Gastroesophageal sphincter (tissue), 4 donors: ENCODE results near the gene DHX8. TPM values are rescaled to one million over a fixed set of nuclear protein-coding genes. Genes with fewer than 3 reads are reported as not detected.

ENCODE experiments used
- ATAC-seq: fragments of 150-250 bp; one replicate; pipeline ENCODE4 v1.9.1; 2016; ENCODE audit warnings: mild to moderate bottlenecking, moderate library complexity
- H3K27ac ChIP-seq, 4 donors: fragments of 200-600 bp; sonication (generic) in 3 of 4; 1 replicate in 3 of 4; 2 replicates in 1 of 4; pipeline ENCODE4 v1.5.1; 2016 to 2019
- H3K27me3 ChIP-seq: fragments of 200-600 bp; sonication (generic); one replicate; pipeline ENCODE4 v1.5.1; 2019
- H3K36me3 ChIP-seq, 2 donors: fragments of 200-600 bp; sonication (generic); one replicate each; pipeline ENCODE4 v1.5.1; 2019; ENCODE audit warnings: control low read depth in 1 of 2
- H3K4me1 ChIP-seq, 3 donors: fragments of 200-600 bp; sonication (generic); 1 replicate in 2 of 3; 2 replicates in 1 of 3; pipeline ENCODE4 v1.5.1; 2016 to 2019; ENCODE audit warnings: control low read depth in 2 of 3
- H3K4me3 ChIP-seq, 2 donors: fragments of 200-600 bp; sonication (generic); one replicate each; pipeline ENCODE4 v1.5.1; 2019; ENCODE audit warnings: mild to moderate bottlenecking in 1 of 2, moderate library complexity in 1 of 2
- H3K9me3 ChIP-seq, 3 donors: fragments of 200-600 bp; sonication (generic); one replicate each; pipeline ENCODE4 v1.5.1; 2017 to 2019; ENCODE audit warnings: control low read depth in 2 of 3
- CTCF ChIP-seq, 4 experiments: fragments of 200-600 bp in 2 of 4; fragments of 450-650 bp in 2 of 4; sonication (generic) in 1 of 4; IDR thresholded peaks; one replicate each; pipeline ENCODE4 v1.5.1; 2017 to 2019; ENCODE audit warnings: antibody characterized with exemption in 4 of 4, mild to moderate bottlenecking in 2 of 4, moderate library complexity in 2 of 4
- EP300 ChIP-seq: sonication (generic); formaldehyde crosslinking; IDR thresholded peaks from one replicate; pipeline ENCODE4 v1.6.1; 2017; ENCODE audit warnings: antibody characterized with exemption, mild to moderate bottlenecking
- POLR2A ChIP-seq, 2 donors: fragments of 450-650 bp; IDR thresholded peaks; one replicate each; pipeline ENCODE4 v1.6.1; 2017; ENCODE audit warnings: antibody characterized with exemption in 2 of 2, mild to moderate bottlenecking in 2 of 2, moderate library complexity in 1 of 2
- POLR2AphosphoS5 ChIP-seq: sonication (generic); formaldehyde crosslinking; IDR thresholded peaks from one replicate; pipeline ENCODE4 v1.6.1; 2017; ENCODE audit warnings: antibody characterized with exemption
- WGBS, 2 donors: methylation state at CpG; one replicate each; pipeline ENCODE4 v1.1.5; 2018; ENCODE audit warnings: low coverage in 1 of 2; 5-methylcytosine and 5-hydroxymethylcytosine counted together
- total RNA-seq, 4 donors: library from RNA; depleted of rRNA; stranded (reverse); fragments of >200 nt; gene quantifications; one replicate each; pipeline ENCODE4 v1.1.0, GENCODE V29; 2016

DHX8 gene
- total RNA-seq, 4 donors from 2014 or later, result 29.6 to 40.9 (median 34.1) TPM

- Histone ChIP-seq H3K4me3 (no peak overlapping the region), H3K27ac (no peak overlapping the region), H3K27me3 (no peaks in the 10 kb centered on the region), H3K4me1 (no peaks in the 10 kb centered on the region), H3K9me3 (no peaks in the 10 kb centered on the region), H3K36me3 (no peaks in the 10 kb centered on the region)
- WGBS, 2 donors, result 74 to 89% methylated on average over 1 to 3 of the region's 3 CpGs
- no peak for ATAC-seq
- no peak for TF ChIP-seq POLR2AphosphoS5
- TF ChIP-seq POLR2A (IDR thresholded peaks at IDR 0.05), result no peak
- no peak for TF ChIP-seq EP300
- no peak for TF ChIP-seq CTCF (IDR thresholded peaks at IDR 0.05)
Observed at GRCh38 chr17:43570518-43570928, 86.7 kb downstream of the DHX8 start.

GRCh38 chr17:43572368-43572980 lies 88.7 kb downstream of the DHX8 start:
- TF ChIP-seq POLR2A (IDR thresholded peaks at IDR 0.05) (no peak), CTCF (IDR thresholded peaks at IDR 0.05) (no peak), POLR2AphosphoS5 (no peak), EP300 (no peak)
- H3K4me1 ChIP-seq, result peaks cover 0 to 9% (median 3%) of the 10 kb centered on the region in 3 donors
- ATAC-seq, result no peak

GRCh38 chr17:43573579-43574321 lies 90.0 kb downstream of the DHX8 start:
- 34 to 37% methylated on average over 5 to 6 of the region's 7 CpGs for WGBS, 2 donors
- no peak for TF ChIP-seq POLR2AphosphoS5
- TF ChIP-seq CTCF (IDR thresholded peaks at IDR 0.05), result no peak
- no peak for TF ChIP-seq POLR2A (IDR thresholded peaks at IDR 0.05)
- no peak for TF ChIP-seq EP300
- H3K27ac ChIP-seq, result no peak overlapping the region
- no peak overlapping the region for H3K4me3 ChIP-seq
- ATAC-seq, result no peak
- peaks cover 0 to 22% (median 6%) of the 10 kb centered on the region in 3 donors for H3K4me1 ChIP-seq
- H3K27me3 ChIP-seq, result peaks cover 6% of the 10 kb centered on the region
- no peaks in the 10 kb centered on the region for H3K9me3 ChIP-seq
- H3K36me3 ChIP-seq, result no peaks in the 10 kb centered on the region

More at GRCh38 chr17:43572368-43572980, 88.7 kb downstream of the DHX8 start:
- Histone ChIP-seq H3K27me3 (no peaks in the 10 kb centered on the region), H3K4me3 (no peak overlapping the region), H3K36me3 (no peaks in the 10 kb centered on the region), H3K9me3 (no peaks in the 10 kb centered on the region), H3K27ac (no peak overlapping the region)
- 70 to 89% methylated on average over 2 to 3 of the region's 5 CpGs for WGBS, 2 donors

GRCh38 chr17:43574348-43574747 lies 90.6 kb downstream of the DHX8 start:
- WGBS, 2 donors, result 71% methylated on average over 7 of the region's 13 CpGs; no CpG with 5 or more reads in 1 of the 2 donors
- H3K27ac ChIP-seq, result no peak overlapping the region
- H3K4me3 ChIP-seq, result no peak overlapping the region
- H3K36me3 ChIP-seq, result no peaks in the 10 kb centered on the region
- TF ChIP-seq CTCF (IDR thresholded peaks at IDR 0.05), result no peak
- H3K4me1 ChIP-seq, result peaks cover 0 to 28% (median 6%) of the 10 kb centered on the region in 3 donors
- ATAC-seq, result no peak
- peaks cover 6% of the 10 kb centered on the region for H3K27me3 ChIP-seq
- H3K9me3 ChIP-seq, result no peaks in the 10 kb centered on the region
